Cortex of kidney (tissue), 1 donor: ENCODE results near the gene LAMC3.
"Not testable (repeated sequence)": the region's sequence is repeated elsewhere in the genome, so short reads cannot be mapped to it uniquely, and the experiment has no call there.

ENCODE experiments used
- DNase-seq: peaks from one replicate; lab custom pipeline; 2025; lab: John Stamatoyannopoulos, UW

LAMC3 gene

DNA sequence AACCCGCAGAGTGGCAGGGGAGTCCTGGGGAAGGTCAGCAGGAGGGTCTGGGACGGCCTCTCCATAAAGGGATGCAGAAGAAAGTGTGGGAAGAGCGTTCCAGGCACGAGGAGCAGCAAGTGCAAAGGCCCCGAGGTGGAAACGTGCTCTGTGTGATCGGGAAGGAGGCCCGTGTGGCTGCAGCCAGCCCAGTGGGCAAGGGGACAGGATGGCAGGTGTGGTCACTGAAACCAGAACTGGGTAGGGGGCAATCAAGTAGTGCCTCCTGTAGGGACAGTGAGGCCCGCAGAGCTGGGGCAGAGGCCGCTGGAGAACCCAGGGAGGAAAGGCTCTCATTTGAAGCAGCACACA, 16.3 kb upstream of the LAMC3 start:
- DNase-seq: no peak

- no peak for DNase-seq
These were observed 15.5 kb upstream of the LAMC3 start for GRCh38 chr9:130993303-130994030.

DNA sequence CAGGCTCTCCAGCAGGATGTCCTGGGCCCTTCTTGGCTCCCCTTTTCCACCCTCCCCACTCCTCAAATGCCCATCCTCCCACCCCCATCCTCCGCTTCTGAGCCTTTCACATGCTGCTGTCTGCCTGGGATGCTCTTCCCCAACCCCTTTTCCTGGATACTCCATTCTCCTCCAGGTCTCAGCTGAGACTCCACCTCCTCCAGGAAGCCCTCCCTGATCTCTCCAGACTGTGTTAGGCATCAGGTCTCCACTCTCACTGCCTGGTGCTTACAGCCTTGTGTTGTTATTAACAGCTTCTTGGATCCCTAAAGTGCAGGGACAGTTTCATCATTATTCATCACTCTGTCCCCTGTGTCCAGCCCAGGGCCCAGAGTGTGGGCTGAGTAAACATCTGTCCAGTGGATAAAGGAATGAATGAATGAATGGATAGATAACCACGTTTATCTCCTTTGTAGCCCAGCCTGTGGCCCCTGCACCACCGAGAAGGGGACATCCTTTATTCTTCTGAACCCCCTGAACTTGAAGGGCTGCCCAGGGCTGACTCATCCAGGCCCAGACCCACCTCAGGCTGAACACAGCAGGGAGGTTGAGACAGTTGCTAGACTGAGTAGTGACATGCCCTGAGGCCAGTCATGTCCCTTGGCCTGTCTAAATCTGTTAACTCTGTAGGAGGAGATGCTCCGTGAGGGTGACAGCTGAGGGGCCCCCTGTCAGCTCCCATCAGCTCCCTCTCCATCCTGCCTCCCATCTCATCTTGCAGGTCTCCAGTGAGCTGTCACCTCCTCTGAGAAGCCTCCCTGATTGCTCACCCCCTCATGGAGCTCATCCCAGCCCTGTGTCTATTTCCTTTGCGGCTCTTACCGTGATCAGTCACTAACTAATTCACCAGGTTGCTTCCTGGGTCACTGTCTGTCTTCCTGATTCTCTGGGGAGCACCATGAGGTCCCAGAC, 14.6 kb upstream of the LAMC3 start:
- no peak for DNase-seq

DNA sequence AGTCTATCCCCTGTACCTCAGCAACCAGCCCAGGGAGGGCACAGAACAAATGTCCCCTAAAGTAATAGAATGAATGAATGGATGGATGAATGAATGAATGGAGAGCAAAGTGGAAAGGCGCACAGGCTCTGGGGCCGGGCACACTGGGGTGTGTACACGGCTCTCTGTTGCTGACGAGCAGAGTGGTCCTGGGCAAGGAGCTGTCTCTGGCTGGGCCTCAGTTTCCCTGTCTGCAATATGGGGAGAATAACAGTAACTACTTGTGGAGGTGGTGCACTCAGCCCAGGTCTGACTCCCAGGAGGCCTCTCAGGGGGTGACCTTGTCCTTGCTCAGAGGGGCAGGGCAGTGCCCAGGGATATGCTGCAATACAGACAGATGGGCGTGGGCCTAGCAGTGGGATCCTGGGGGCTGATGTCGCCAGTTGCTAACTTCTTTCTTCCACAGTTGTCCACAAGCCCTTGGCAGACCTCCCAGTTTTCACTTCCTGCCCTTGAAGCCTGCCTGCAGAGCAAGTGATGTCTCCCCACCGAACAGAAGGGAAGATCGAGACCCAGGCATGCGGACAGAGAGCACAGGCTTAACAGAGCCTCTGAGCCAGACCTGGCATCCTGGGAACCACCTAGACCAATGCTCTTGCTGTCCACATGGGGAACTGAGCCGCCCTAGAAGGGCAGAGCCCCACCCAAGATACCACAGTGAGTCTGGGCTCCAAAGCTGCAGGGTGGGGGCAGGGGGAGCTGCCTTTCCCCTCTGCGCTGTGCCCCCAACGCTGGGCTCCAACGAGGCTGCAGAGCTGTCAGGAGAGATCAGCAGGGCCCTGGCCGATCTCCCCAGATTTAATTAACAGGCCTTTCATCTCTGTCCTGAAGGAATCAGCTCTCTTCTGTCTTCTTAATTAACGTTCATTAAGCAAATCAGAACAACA, 13.6 kb upstream of the LAMC3 start:
- no peak for DNase-seq

DNA sequence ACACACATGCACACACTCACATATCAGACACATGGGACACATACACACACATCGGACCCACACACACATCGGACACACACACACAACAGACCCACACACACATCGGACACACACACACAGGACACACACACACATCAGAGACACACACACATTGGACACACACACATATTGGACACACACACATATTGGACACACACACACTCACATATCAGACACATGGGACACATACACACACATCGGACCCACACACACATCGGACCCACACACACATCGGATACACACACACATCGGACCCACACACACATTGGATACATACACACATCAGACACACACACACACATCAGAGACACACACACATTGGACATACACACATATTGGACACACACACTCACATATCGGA, 12.8 kb upstream of the LAMC3 start:
- DNase-seq: no peak

DNA sequence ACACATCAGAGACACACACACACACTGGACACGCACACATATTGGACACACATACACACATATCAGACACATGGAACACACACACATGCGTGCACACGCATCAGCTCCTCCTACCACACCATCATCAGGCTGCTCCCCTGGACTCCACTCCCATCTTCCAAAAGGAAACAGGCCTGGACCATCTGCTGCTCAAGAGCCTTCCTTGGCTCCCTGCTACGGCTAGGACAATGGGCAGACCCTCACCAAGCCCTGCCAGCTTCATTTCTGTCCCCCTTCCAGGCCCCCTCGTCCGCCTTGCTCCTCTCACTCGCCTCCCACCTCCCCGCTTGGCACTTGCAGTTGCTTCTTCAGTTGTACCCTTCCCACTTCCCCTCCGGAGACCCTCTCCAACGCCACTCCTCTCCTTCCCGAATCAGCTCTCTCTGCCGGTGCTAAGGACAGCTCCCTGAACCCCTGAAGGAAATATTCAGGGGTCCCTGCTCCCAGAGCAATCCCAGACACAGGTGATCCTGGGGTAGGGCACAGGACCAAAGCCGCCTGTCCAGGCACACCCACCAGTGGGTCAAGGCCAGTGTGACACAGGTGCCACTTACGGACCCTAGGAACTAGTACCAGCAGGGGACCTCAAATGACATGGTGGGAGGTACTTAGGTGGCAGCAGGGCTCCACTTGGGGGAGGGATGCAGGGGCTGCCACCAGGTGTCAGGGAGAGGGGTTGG, 12.1 kb upstream of the LAMC3 start:
- DNase-seq: no peak

- DNase-seq: no peak
These were observed 11.6 kb upstream of the LAMC3 start for GRCh38 chr9:130997395-130997684.

GRCh38 chr9:130997925-130998596, 10.9 kb upstream of the LAMC3 start:
- no peak for DNase-seq

- no peak for DNase-seq
These were observed 10.3 kb upstream of the LAMC3 start for GRCh38 chr9:130998597-130999244.

DNA sequence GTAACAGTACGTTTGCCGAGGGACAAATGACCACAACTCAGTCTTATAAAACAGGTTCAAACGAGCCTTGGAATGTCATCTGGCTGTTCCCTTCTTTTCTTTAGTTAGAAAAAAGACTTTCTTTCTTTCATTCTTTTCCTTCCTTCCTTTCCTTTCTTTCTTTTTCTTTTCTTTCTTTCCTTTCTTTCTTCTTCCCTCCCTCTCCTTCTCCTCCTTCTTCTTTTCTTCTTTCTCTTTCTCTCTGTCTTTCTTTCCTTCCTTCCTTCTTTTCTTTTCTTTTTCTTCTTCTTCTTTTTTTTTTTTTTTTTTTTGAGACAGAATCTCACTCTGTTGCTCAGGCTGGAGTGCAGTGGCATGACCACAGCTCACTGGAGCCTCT, 9.7 kb upstream of the LAMC3 start:
- no peak for DNase-seq

DNA sequence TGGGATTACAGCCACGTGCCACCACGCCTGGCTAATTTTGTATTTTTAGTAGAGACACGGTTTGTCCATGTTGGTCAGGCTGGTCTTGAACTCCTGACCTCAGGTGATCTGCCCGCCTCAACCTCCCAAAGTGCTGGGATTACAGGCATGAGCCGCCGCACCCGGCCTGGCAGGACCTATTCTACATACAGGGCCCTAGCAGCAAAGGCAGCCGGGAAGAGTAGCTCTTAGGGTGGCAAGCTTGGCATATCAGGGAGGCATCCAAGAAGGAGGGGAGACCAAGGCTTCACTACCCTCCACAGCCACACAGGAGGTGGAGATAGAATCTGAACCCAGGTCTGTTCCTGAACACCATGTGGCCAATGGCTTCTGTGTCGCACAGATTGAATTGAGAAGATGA, 8.4 kb upstream of the LAMC3 start:
- DNase-seq: not testable (repeated sequence)

DNA sequence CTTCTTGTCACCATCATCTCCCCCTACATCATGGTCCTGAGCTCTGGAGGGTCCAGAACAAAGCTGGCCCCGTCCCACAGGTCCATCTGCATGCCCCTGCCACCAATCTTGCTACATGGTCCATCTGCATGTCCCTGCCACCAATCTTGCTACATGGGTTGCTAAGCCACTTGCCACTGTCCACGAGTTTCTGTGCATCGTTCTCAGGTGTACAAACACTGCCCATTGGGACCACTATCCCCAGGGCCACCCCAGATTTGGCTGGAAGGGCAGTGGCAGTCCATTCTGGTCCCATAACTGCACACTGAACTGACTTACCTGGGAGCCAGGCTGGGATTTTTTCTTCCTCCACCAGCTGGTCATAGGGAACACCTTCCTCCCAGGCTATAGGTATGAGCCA, 8.0 kb upstream of the LAMC3 start:
- DNase-seq: no peak

- DNase-seq: no peak
These were observed 7.0 kb upstream of the LAMC3 start for GRCh38 chr9:131001990-131002389.

DNA sequence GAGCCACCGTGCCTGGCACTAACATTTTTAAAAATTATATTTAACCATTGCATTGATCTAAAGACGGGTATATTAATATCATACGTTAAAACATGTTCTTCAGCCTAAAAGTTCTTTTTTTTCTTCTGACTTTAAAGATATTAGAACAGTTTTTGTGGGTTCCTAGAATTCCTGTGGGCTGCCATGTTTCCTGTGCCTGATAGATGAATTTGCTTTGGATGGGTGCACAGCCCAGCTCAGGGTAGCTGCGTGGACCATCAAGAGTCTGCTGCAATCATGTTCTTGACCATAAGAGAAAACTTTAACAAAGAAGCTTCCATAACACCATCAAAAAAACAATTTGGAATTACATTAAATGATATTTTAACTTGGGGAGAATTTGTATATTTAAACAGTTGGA, 2.4 kb upstream of the LAMC3 start:
- no peak for DNase-seq

- DNase-seq: no peak
These were observed 888 bp upstream of the LAMC3 start for GRCh38 chr9:131008086-131008485.

DNA sequence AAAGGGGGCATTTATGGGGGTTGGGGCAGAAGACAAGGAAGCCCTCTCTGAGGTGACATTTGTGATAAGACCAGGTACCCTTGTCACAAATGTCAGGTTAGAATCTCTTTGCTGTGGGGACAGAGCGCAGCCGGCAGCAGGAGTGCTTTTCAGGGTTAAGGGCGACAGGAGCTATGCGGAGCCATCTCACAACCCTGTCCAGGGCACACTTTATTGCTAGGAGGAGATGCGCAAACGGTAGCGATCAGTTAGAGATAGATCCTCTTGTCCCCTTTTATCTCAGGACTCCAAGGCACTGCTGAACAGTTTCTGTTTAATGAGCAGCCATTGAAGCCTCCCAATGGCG, 438 bp upstream of the LAMC3 start:
- DNase-seq: no peak

GRCh38 chr9:131010482-131011273, 1.7 kb downstream of the LAMC3 start:
- no peak for DNase-seq

- no peak for DNase-seq
These were observed 2.5 kb downstream of the LAMC3 start for GRCh38 chr9:131011274-131012022.

GRCh38 chr9:131012023-131012334, 3.0 kb downstream of the LAMC3 start:
- no peak for DNase-seq
